Activated CD8-positive, alpha-beta memory T cell treated with anti-CD3 and anti-CD28 coated beads for 24 hours (primary cell): ENCODE measurements around the gene SCN9A.
"Not testable (repeated sequence)": the region's sequence is repeated elsewhere in the genome, so short reads cannot be mapped to it uniquely, and the experiment has no call there.

ENCODE experiments used
- DNase-seq: peaks from one replicate; pipeline ENCODE4 v3.0.0-alpha.2; 2020

The SCN9A gene

DNA sequence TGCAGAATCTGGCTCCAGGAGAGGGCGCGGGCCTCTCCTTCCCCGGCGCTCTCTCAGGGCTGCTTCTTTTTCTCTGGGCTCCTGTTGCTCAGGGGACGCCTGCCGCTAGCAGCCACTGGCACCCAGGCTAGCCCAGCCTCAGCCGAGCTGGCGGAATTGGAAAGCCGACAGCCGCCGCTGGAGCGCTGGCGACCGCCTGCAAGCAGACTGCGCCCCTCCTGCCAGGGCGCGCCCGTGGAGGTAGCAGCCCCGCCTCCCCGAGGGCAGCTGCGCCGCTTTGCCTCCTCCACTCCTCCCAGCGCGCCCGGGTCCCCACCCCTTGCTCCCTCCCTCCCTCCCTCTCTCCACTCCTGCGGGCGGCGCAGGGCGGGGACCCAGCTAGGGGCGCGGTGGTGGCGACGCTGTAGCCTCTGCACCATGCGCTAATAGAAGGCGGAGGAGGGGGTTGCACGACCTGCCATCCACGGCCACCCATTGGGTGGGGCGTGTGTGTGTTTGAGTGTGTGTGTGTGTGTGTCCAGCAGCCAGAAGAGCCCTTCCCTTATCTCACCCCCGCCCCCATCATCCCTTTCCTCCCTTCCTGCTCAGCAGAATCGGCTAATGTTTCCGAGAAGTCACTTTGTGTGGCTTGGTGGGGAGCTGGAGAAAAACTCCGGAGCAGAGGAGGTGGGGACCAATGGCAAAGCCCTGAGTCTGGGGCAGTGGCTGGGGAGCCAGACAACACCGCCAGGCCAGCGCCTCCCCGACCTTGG lies at the start of gene SCN9A:
Gene SCN9A (minus strand): TSS at position 209 of the 752 bp plus-strand sequence. CDS start 64,188 bp downstream, outside the sequence.
- DNase-seq: peak; percentile 60

DNA sequence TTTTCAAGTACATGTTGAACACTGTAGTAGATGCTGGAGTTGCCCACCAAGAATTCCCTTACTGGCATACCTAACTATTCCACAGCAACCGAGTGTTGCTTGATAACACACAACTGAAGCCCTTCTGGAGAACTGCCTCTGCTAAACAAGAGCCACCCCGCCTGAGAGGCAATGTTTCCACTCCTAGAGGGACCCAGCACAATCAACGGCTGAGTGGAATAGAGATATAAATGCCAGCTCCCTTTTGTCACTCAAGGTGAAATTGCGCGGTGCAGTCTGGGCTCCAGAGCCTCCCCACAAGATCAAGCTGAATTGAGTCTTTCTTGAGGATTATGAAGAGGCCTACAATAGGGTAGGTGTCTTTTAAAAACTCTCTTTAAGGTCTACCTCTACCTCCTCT lies 49.1 kb upstream of the SCN9A start:
- no peak for DNase-seq

DNA sequence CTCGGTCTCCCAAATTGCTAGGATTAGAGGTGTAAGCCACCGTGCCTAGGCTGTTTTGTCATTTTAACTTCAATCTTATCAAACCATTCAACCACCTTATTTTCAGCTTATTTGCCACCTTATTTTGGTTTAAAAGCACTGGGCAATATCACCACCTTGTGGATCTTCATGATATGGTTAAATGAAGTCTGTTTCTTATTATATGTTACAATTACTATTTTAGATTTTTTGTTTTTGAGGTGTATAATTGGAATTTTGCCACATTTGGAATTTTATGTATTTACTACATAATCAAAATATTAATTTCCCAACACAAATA lies 43.8 kb upstream of the SCN9A start:
- no peak for DNase-seq

DNA sequence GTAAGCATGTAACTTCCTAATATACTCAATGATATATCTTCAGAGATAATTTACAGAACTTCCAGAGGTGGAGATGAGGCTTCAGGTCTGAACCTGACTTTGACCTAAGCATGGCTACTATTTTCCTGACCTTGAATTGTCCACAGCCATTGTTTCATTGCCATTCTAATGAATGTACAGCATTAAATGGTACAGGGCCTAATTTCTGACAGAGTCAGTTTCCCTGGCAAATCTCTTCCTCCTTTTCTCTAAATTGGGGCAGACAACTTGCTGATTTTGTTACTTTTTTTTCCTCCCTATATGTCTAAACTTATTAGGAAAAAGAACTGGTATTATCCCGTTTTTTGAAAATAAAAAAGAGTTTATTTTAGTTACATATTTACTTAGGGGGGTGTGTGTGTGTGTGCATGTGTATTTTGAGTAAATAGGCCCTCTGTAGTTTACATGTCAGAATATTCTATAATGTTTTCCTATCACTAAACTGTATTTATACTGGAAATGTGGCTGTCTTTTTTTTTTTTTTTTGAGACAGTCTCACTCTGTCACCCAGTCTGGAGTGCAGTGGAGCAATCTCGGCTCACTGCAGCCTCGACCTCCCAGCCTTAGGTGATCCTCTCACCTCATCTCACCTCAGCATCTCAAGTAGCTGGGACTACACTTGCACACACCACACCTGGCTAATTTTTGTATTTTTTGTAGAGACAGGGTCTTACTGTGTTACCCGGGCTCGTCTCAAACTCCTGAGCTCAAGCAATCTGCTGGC lies 43.3 kb upstream of the SCN9A start:
- DNase-seq: no peak

DNA sequence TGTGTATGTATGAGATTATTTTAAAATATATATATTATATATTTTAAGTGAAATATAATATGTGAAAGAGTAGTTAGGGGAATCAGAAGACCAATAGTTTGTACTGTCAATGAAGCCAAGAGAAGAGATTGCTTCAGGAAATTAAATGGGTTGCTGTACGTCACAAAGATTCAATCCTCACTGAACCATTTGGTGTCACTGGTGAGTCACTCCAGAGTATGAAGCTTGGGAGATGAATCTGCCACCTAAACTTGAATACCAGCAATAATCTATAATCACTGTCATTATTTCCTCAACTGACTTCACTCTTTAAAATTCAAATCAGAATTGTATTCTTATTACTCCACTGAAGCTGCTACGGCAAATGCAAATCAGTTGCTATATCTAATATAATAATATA lies 41.9 kb upstream of the SCN9A start:
- DNase-seq: no peak

DNA sequence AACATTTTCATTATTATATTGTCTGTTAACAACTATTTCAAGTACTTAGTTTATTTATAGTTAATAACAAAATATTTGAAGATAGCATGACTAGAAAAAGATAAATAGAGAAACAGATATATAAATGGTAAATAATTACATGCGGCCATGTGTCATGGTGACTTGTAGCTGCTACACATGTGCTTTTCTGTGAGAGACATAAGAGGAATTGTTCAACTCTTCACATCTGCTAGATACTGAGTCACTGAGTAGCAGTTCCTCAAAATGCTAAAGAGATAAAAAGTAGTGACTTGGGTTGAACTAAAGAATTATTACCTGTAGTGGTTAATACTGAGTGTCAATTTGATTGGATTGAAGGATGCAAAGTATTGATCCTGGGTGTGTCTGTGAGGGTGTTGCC lies 37.5 kb upstream of the SCN9A start:
- DNase-seq: no peak

DNA sequence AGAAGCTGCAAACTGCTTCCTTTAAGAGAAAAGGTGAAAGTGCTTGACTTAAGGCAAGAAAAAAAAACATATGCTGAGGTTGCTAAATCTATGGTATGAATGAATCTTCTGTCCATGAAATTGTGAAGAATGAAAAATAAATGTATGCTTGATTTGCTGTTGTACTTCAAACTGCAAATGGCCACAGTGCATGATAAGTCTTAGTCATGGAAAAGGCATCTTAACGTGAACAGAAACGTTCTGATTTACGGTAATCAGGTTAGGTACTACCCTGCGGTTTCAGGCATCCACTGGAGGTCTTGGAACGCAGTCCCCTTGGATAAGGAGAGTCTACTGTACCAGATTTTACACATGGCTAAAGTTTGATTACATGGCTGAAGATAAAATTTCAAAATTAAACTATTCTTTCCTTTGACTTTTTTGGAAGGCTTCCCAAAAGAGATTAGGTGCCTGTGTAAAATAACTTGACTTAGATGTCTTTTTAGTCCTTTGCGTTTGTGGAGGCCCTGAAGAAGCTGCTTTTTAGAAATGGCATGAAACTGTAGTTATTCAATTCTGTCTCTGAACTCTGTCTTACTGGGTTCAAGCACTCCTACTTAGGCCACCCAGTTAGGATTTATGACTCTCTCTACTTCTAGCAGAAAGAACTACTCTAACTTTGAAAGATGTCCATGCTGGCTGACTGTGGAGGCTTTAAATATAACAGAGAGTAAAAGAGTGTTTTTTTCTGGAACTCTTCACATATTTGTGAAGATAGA lies 35.9 kb upstream of the SCN9A start:
- DNase-seq: no peak

DNA sequence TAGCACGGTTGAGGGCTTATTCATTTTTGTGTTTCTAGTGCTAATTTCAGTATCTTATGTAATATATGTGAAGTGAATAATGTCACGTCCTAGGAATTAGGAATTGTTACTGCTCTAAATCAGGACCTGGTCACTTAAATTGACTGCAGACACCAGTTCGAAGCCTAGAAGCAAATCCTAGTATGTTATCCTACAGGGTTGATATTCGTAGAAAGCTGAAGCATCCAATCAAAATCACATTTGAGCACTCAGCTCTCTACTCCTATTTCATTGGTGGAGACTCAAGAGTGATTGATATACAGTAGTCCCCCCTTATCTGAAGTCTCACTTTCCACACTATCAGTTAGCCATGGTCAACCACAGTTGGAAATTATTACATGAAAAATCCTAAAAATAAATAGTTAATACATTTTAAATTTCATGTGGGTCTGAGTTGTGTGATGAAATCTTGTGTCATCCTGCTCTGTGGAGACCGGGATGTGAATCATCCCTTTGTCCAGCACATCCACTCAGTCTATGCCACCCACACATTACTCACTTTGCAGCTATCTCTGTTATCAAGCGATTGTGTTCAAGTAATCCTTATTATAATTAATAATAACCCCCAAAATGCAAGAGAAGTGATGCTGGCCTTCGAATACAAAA lies 35.2 kb upstream of the SCN9A start:
- DNase-seq: no peak

DNA sequence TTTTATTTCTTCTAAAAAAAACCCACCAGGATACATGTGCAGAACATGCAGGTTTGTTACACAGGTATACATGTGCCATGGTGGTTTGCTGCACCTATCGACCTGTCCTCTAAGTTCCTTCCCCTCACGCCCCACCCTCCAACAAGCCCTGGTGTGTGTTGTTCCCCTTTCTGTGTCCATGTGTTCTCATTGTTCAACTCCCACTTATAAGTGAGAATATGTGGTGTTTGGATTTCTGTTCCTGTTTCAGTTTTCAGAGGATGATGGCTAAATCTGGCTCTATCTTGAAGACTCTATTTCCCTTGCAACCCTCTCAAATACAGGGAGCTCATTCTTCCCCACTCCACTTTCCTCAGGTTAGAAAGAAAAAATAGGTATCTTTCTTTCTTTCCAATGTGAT lies 32.0 kb upstream of the SCN9A start:
- not testable (repeated sequence) for DNase-seq

DNA sequence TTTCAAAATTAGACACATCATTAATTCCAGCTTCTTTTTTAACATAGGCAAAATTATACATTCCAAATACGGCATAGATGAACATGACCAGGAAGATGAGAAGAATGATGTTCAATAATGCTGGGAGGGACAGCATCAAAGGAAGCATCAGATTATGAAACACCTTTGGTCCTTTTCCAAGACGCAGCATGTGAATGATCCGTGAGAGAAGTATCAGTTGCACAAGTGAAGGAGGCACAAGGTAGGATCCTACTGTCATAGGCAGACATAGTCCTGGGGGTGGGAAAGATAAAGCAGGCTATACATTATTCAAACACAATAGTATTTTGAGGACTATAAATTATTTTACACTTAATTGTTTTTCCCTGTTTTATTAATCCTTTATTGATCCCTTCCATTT lies 30.6 kb upstream of the SCN9A start:
- DNase-seq: no peak

DNA sequence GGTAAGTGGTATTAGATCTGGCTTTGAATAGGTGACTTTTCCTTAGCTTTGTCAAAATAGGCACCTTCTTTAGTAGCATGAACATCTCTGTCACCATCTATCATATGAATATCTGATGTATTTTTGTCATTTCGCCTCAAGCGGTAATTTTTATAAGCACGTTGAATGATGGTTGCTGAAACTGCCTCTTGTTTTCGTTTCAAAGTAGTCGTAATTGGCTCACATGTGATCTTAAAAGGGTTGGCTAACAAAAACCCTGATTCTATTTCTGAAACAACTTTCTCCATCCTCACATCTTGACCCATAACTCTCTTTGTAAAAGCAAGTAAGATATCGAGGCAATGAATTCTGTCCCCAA lies 29.8 kb upstream of the SCN9A start:
- DNase-seq: no peak

DNA sequence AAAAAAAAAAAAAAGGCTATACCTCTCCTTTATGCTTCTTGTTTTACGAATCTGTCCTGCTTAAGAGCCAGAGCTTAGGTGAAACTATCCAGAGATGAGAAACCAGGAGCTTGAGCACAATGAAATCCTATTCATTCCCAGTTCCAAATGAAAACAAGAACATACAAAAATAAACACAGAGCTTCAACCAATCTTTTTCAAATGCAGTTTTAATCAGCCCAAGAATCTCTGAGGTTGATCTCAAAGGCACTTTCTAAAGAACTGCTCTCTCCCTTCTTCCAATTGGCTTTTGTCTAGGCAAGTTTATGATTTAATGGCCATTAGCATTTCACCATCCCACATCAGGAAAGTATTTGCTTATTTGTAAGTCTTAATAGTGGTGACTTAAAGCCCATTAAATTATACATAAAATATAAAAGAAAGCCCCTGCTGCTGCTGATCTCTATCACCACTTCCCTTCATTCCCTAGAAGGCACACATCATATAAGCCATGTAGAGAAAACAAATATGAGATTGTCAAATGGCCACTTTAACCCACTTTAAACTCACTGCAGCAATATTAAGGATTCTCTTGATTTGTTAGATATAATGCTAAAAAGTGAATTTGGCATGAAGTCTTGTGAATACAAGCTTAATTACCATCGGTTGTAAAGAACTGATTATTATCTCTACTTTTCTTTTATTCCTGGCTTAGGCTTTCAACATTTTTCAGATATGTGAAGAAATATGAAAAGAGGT lies 29.3 kb upstream of the SCN9A start:
- no peak for DNase-seq

DNA sequence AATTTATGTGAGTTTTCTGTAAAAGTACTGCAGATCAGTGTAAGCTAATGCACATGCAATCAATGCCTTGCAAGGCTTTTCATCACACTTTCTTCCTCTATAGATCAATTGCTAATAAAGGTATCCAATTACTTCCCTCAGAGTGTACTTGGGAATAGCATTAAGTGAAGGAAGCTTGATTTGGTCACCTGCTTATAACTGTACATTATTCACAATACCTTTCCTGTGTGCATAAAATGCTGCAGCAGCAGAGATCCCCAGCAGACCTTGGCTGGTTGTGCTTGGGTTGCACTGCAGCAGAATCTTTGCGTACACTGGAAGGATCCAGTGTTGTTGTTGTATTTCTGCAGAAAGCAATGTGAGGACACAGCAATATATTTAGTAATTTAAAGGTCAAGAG lies 18.5 kb upstream of the SCN9A start:
- DNase-seq: no peak

DNA sequence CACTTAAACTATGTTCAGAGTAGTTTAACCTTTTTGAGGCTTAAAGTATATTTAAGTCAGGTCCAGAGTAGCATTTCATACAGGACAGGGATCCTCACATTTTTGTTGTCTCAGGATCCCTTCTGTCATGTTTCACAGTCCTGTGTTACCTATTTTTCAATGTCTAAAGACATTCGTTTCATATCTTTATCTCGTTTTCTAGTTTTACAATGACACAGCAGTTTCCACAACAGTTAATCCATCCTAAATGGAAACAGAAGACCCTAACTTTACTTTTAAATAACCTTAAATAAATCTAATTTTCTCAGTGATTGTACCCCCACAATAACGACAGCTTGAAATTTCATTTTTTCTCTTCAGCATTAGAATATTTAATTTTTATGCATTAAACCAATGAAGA lies 17.3 kb upstream of the SCN9A start:
- DNase-seq: no peak

DNA sequence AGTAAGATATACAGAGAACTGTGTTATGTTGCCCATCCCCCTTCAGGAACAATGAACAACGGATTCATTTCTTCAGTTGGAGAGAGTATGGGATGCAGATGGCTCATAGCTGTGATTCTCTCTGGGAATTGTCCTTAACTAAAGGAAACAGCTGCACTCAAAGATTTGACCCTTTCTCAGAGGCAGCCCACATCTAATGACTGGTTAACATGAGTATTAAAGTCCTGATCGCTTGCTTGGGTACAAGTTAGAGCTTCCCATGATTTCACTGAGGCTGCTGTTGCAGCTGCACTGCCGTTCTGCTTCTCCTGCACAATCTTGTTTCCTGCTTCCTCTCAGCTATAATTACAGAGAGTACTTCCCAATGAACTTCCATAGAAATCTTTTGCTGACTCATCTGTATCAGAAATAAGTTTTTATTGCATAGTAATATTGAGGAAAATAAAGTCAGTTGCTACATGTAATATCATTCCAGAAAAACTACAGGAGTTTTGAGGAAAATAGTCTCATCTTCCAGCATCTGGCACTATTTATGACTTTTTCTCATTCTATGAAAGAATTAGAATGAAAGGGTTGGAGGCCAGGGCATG lies 12.8 kb upstream of the SCN9A start:
- DNase-seq: no peak

DNA sequence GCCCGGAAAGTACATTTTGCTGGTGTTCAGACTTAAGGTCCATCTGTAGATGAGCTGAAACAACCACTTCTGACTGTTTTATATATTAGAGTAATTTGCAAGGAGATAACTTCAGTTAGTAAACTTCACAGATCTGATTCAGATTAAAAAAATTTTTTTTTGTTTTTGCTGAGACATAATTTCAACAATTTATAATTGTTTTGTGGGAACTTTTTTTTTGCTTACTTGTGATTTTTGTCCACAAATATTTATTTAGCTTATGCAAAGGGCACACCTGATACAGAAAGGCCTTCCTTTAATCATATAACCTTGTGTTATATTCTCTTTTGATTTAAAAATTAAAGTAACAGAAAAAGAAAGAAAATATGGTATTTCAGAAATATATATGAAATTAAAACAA lies 9.6 kb upstream of the SCN9A start:
- DNase-seq: no peak

DNA sequence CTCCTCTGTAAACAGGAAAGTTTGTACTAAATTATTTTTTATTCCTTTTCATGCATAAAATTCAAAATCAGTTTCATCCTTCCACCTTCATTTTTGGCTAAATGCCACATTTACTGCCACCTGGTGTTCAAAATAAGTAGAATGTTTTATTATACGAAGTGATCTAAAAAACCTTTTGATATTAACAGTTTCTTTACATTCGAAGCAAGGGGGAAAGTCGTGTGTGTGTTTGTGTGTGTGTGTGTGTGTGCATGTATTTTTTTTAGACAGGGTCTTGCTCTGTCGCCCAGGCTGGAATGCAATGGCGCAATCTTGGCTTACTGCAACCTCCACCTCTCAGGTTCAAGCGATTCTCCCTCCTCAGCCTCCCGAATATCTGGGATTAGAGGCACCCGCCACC lies 9.0 kb upstream of the SCN9A start:
- no peak for DNase-seq

DNA sequence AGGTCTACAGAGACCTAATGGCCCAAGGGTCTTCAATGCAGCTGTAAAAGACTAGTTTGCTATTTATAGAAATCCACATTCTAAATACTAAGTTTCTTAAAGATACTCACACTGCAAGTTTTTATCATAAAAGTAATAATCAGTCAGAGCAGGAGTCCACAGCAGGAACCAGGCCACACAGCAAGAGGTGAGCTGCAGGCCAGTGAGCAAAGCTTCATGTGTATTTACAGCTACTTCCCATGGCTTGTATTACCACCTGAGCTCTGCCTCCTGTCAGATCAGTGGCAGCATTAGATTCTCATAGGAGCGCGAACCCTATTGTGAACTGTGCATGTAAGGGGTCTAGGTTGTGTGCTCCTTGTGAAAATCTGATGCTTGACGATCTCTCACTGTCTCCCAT lies 6.7 kb upstream of the SCN9A start:
- no peak for DNase-seq

DNA sequence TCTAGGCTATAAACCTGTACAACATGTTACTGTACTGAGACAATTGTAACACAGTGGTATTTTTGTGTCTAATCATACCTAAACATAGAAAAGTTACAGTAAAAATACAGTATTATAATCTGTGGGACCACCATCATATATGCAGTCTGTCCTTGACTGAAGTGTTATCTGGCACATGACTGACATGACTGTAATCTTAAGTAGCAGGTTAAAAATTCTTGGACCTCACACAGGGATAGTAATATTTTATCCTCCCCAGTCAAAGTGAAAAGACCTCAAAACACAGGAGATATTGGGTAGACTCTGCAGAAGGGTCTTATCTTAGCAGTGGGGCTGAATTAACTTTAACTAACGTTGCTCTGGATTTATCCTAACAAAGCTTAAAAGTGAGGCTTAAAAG lies 4.9 kb upstream of the SCN9A start:
- no peak for DNase-seq

DNA sequence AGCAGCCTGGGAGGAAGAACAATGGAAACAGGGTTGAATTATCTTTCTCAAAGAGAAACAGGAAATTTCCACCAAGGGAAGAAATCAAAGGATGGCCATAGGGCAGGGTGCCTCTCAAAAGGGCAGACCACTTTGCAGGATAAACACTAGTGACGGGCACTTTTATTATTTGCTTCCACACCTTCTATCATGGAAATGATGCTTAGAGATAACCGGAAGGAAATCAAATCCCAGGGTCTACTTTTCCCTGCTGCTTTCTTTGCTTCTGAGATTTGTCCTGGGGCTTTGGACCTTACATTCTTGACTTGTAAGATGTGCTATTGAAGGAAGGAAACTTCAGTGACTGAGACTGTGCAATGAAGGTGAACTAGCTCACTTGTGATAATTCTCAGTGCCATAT lies 1.1 kb upstream of the SCN9A start:
- no peak for DNase-seq

DNA sequence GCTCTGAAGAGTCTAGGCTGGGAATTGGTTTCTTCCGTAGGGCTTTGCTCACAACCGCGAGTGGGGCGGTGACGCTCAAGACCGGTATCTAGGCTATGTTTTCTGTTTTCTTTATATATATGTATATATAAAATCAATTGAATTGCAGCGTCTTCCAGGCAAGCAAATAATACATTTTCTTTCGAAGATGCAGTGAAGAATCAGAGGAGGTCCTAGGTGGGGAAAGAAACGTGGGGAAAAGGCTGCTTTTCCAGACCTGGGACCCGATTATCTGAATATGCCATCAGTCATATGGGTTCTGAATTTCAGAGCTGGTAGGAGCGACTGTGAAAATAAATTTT lies 714 bp upstream of the SCN9A start:
- DNase-seq: no peak

DNA sequence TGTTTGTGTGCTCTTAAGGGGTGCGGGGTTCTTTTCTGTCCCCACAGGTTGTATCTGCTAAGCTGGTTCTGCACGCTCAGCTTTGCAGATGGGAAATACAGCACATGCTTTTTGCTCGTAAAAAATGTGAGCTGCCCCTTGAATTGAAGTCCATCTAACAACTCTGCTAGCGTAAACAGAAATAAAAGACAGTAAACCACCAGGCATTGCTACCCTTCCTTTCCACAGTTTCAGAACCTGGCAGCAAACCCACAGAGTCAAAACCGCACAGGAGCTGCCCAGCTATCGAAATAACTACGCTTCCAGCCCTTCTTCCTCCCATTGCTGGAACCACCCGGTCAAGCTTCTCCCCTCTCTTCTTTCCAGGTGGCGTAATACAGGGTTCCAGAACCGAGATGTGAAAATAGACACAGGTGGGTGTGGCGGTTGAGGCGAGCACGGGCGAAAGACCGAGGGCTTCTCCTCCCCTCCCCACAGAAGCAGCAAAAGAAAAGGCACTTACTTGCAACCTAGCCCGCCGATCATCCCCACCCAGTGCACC lies 479 bp downstream of the SCN9A start:
- no peak for DNase-seq
